PFSK-1 (cell line): ENCODE results near the gene JMY.

Experiments used
- FOXP2 ChIP-seq: optimal IDR thresholded peaks from 2 replicates; pipeline ENCODE3; 2011; ENCODE audit warnings: borderline replicate concordance, control low read depth, inconsistent platforms; ENCODE audit not compliant: insufficient read depth; ENCODE audit errors: extremely low read length, extremely low read depth
- POLR2AphosphoS5 ChIP-seq: IDR thresholded peaks from 2 replicates; pipeline ENCODE4 v1.6.1; 2012; ENCODE audit warnings: low read depth, mild to moderate bottlenecking, control low read depth, low read length, moderate library complexity
- SIN3A ChIP-seq: IDR thresholded peaks from 2 replicates; pipeline ENCODE4 v1.6.1; 2012; ENCODE audit warnings: mild to moderate bottlenecking, low read length, moderate library complexity, borderline replicate concordance; ENCODE audit not compliant: insufficient read depth
- TAF1 ChIP-seq: IDR thresholded peaks from 2 replicates; pipeline ENCODE4 v1.6.1; 2012; ENCODE audit warnings: low read length, control low read depth, borderline replicate concordance; ENCODE audit not compliant: insufficient read depth
- TF ChIP-seq, protein P1 (sequence below), 2 experiments: IDR thresholded peaks; 2 replicates each; pipeline versions ENCODE4 v1.6.1 to v1.8.0; 2011 to 2012; ENCODE audit warnings: low read depth in 2 of 2, low read length in 2 of 2, control low read depth in 1 of 2, inconsistent platforms in 1 of 2, mild to moderate bottlenecking in 1 of 2, moderate library complexity in 1 of 2; ENCODE audit not compliant: insufficient read depth in 1 of 2

JMY gene

DNA sequence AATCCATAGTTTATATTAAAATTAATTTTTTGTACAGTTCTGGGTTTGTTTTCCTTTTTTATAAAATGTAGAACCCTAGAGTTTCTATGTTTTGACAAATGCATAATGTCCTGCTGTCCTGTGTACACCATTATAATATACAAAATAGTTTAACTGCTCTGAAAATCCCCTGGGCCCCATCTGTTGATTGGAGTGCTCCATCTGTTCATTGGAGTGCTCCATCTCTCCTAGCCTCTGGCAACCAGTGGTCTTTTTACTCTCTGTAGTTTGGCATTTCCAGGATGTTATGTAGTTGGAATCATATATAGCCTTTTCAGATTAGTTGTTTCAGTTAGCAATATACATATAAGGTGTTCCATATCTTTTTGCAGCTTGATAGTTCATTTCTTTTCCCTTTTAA lies 31.2 kb downstream of the JMY start:
- TF ChIP-seq SIN3A (no peak), TAF1 (no peak), FOXP2 (no peak), POLR2AphosphoS5 (no peak)
- TF ChIP-seq, protein P1, sequence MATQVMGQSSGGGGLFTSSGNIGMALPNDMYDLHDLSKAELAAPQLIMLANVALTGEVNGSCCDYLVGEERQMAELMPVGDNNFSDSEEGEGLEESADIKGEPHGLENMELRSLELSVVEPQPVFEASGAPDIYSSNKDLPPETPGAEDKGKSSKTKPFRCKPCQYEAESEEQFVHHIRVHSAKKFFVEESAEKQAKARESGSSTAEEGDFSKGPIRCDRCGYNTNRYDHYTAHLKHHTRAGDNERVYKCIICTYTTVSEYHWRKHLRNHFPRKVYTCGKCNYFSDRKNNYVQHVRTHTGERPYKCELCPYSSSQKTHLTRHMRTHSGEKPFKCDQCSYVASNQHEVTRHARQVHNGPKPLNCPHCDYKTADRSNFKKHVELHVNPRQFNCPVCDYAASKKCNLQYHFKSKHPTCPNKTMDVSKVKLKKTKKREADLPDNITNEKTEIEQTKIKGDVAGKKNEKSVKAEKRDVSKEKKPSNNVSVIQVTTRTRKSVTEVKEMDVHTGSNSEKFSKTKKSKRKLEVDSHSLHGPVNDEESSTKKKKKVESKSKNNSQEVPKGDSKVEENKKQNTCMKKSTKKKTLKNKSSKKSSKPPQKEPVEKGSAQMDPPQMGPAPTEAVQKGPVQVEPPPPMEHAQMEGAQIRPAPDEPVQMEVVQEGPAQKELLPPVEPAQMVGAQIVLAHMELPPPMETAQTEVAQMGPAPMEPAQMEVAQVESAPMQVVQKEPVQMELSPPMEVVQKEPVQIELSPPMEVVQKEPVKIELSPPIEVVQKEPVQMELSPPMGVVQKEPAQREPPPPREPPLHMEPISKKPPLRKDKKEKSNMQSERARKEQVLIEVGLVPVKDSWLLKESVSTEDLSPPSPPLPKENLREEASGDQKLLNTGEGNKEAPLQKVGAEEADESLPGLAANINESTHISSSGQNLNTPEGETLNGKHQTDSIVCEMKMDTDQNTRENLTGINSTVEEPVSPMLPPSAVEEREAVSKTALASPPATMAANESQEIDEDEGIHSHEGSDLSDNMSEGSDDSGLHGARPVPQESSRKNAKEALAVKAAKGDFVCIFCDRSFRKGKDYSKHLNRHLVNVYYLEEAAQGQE (IDR thresholded peaks at IDR 0.05; ENCODE audit: insufficient read depth in 1 of 2, low read depth in 2 of 2, low read length in 2 of 2): no peak

DNA sequence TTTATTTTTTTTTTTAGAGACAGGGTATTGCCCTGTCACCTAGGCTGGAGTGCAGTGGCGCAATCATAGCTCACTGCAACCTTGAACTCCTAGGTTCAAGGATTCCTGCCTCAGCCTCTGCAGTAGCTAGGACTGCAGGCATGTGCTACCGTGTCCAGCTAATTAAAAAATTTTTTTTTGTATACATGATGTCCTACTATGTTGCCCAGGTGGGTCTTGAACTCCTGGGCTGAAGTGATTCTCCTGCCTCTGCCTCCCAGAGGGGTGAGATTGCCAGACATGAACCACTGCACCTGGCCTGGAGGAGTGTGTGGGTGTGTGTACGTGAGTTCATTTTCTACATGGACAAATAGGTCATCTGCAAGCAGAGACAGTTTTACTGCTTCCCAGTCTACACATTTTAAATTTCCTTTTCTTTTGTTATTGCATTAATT lies 33.8 kb downstream of the JMY start:
- TF ChIP-seq SIN3A (no peak), TAF1 (no peak), FOXP2 (no peak), POLR2AphosphoS5 (no peak)
- TF ChIP-seq, protein P1 (IDR thresholded peaks at IDR 0.05; ENCODE audit: insufficient read depth in 1 of 2, low read depth in 2 of 2, low read length in 2 of 2): no peak

DNA sequence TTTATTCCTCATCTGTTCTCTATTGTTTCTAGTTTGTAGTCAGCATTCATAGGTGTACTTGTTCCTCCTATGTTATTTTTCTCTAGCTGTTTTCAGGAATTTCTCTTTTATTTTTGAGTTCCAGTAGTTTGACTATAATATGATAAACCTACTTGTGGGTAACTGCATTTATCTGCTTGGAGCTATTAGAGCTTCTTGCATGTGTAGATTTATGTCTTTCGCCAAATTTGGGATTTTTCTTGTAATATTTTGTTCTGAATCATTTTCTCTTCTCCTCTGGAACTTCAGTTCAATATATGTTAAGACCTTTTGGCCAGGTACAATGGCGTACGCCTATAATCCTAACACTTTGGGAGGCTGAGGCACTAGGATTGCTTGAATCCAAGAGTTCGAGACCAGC lies 37.4 kb downstream of the JMY start:
- TF ChIP-seq POLR2AphosphoS5 (no peak), TAF1 (no peak), SIN3A (no peak), FOXP2 (no peak)
- TF ChIP-seq, protein P1 (IDR thresholded peaks at IDR 0.05; ENCODE audit: insufficient read depth in 1 of 2, low read depth in 2 of 2, low read length in 2 of 2): no peak

DNA sequence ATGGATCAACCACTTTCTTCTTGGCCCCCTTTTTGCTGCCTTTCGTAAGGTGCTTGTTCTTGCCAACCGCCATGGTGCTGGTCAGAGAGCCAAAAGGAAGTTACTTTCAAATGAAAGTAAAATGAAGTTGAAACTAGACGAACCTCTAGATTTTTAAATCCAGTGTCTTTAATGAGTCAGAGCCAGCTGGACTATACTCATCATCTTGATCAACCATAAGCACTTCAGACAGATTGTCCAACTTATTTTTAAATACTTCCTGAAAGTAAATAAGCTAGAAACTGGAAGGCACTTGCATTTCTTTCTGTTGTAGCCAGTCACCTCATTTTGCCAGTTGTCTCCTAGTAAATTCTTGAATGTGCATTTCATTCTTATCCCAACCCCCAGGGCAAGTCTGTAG lies 48.9 kb downstream of the JMY start:
- TF ChIP-seq SIN3A (no peak), POLR2AphosphoS5 (no peak), TAF1 (no peak), FOXP2 (no peak)
- TF ChIP-seq, protein P1 (IDR thresholded peaks at IDR 0.05; ENCODE audit: insufficient read depth in 1 of 2, low read depth in 2 of 2, low read length in 2 of 2): no peak

DNA sequence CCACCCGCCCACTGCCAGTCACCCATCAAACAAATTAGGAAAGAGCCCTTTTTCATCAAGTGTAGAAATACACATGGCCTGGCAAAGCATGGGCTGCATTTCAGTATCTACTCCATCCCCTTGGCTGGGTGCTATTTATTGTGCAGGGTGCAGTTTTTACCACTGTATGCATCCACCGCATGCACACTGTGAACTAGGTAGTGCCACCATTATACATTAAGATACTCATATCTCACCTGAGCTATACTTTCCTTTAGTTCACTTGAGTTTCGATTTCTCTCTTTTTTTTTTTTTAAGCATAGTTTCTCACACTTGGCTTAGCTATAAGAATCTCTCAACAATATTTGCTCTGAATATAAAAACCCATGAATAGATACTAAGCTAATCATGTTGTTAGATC lies 49.4 kb downstream of the JMY start:
- TF ChIP-seq, protein P1 (IDR thresholded peaks at IDR 0.05; ENCODE audit: insufficient read depth in 1 of 2, low read depth in 2 of 2, low read length in 2 of 2): no peak
- no peak for TF ChIP-seq POLR2AphosphoS5
- TF ChIP-seq SIN3A: no peak
- TF ChIP-seq TAF1: no peak
- no peak for TF ChIP-seq FOXP2
